ENCODE measurements around the gene UTP25.

DNA sequence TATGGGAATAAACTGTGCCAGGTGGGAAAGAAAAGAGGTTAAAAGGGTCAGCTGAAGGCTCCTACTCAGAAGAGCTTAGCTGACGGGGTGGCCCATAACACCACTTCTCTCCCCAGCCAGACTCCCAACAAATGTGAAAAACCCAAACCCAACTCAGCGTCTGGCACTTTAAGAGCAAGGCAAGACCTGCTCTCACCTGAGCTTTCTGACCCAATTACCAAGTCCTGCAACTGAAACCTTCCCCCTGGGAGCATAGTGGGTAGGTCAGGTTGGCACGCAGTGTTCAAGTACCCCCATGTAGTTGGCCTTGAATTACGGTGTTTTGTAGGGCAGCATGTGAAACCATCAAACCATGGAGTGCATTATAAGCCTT lies 25.0 kb upstream of the UTP25 start:
- no peak for TF ChIP-seq CTCF (IDR thresholded peaks at IDR 0.05; ENCODE audit: extremely low read depth in 1 of 2, insufficient read depth in 1 of 2, low read depth in 1 of 2, low read length in 2 of 2)
- TF ChIP-seq, protein P1, sequence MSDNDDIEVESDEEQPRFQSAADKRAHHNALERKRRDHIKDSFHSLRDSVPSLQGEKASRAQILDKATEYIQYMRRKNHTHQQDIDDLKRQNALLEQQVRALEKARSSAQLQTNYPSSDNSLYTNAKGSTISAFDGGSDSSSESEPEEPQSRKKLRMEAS (IDR thresholded peaks at IDR 0.05; ENCODE audit: insufficient read depth, insufficient read length), result no peak

Measured in endothelial cell of umbilical vein (primary cell).